Kidney glomerular epithelial cell (primary cell): ENCODE data around the gene EEFSEC.

Experiments
- DNase-seq: peaks from one replicate; lab custom pipeline; 2025; lab: John Stamatoyannopoulos, UW

EEFSEC gene

GRCh38 chr3:128449111-128449638 lies 295.9 kb downstream of the EEFSEC start:
- no peak for DNase-seq

- DNase-seq = no peak
Observed at GRCh38 chr3:128452120-128452519, 298.8 kb downstream of the EEFSEC start.

- DNase-seq = no peak
Observed at GRCh38 chr3:128452678-128453275, 299.5 kb downstream of the EEFSEC start.

GRCh38 chr3:128453501-128454309 lies 300.4 kb downstream of the EEFSEC start:
- DNase-seq = no peak

GRCh38 chr3:128454310-128454618 lies 301.0 kb downstream of the EEFSEC start:
- no peak for DNase-seq

- DNase-seq = no peak
Observed at GRCh38 chr3:128455116-128455515, 301.8 kb downstream of the EEFSEC start.

- no peak for DNase-seq
Observed at GRCh38 chr3:128455786-128456748, 302.8 kb downstream of the EEFSEC start.

- no peak for DNase-seq
Observed at GRCh38 chr3:128456776-128457715, 303.8 kb downstream of the EEFSEC start.

GRCh38 chr3:128457937-128458336 lies 304.7 kb downstream of the EEFSEC start:
- DNase-seq = no peak
